HCT116 (cell line): Measurements from ENCODE around the gene CCKAR. TPM values are rescaled to one million over a fixed set of nuclear protein-coding genes. Genes with fewer than 3 reads are reported as not detected.
"Not testable (repeated sequence)": the region's sequence is repeated elsewhere in the genome, so short reads cannot be mapped to it uniquely, and the experiment has no call there.

ENCODE experiments used
- ATAC-seq: fragments of 200-7000 bp; cut with Tn5 transposase; 2 replicates; pipeline ENCODE4 v1.9.1; 2020; ENCODE audit warnings: mild to moderate bottlenecking, moderate library complexity
- BruUV-seq: library from RNA; stranded (reverse); fragments of 400-500 nt; replicated peaks from 2 replicates; lab custom pipeline; 2021; lab: Mats Ljungman, UMichigan
- CTCF ChIA-PET: fragments of 300-600 bp; sonication (Branson Sonifier 250); formaldehyde crosslinking; loops from one replicate; lab custom pipeline; 2021; ENCODE audit warnings: antibody characterized with exemption; lab: Charles Lee
- POLR2A ChIA-PET: fragments of 300-600, 350-600 bp; sonication (Branson Sonifier 250); formaldehyde crosslinking; loops from one replicate; lab custom pipeline; 2021; ENCODE audit warnings: antibody characterized with exemption; lab: Charles Lee
- RAD21 ChIA-PET, 2 experiments: fragments of 300-600 bp; sonication (Branson Sonifier 250); formaldehyde crosslinking; loops; one replicate each; lab custom pipeline; 2023; ENCODE audit warnings: low total read pairs in 2 of 2; ENCODE audit not compliant: uncharacterized antibody in 2 of 2, unreplicated experiment in 2 of 2, low non-redundant PET in 1 of 2; lab: Charles Lee
- DNase-seq: peaks from one replicate; pipeline ENCODE4 v3.0.0-alpha.2; 2010; ENCODE audit warnings: low read depth, low spot score
- H2AFZ ChIP-seq: fragments of 200-600 bp; shearing (Covaris generic), sonication (generic); 2 replicates; pipeline ENCODE4 v1.6.1; 2017; ENCODE audit warnings: low read depth, mixed run types, mixed read lengths, antibody characterized with exemption, low read length; ENCODE audit not compliant: poor library complexity, severe bottlenecking
- H3K27ac ChIP-seq: 2 replicates; pipeline ENCODE4 v1.5.1; 2012; ENCODE audit warnings: low read depth, low read length
- H3K27me3 ChIP-seq: fragments of 200-600 bp; sonication (generic); 2 replicates; pipeline ENCODE4 v1.6.1; 2016; ENCODE audit warnings: mixed run types, low read length, mixed read lengths; ENCODE audit not compliant: insufficient read depth
- H3K36me3 ChIP-seq, 2 experiments: fragments of 200-500 bp in 1 of 2; fragments of 200-600 bp in 1 of 2; sonication (Bioruptor generic) in 1 of 2; sonication (generic) in 1 of 2; 2 replicates each; pipeline versions ENCODE4 v1.5.1 to v1.6.1; 2014 to 2016; ENCODE audit warnings: low read length in 2 of 2, inconsistent platforms in 1 of 2, mixed read lengths in 1 of 2, mixed run types in 1 of 2; ENCODE audit not compliant: insufficient read depth in 2 of 2, control insufficient read depth in 1 of 2
- H3K4me1 ChIP-seq, 2 experiments: fragments of 200-600 bp in 1 of 2; sonication (generic) in 1 of 2; 2 replicates each; pipeline versions ENCODE4 v1.5.1 to v1.6.1; 2012 to 2017; ENCODE audit warnings: low read length in 2 of 2, inconsistent platforms in 1 of 2, mild to moderate bottlenecking in 1 of 2, mixed read lengths in 1 of 2, mixed run types in 1 of 2, moderate library complexity in 1 of 2; ENCODE audit not compliant: insufficient read depth in 2 of 2, control insufficient read depth in 1 of 2
- H3K4me2 ChIP-seq: fragments of 200-600 bp; sonication (generic); 2 replicates; pipeline ENCODE4 v1.6.1; 2017; ENCODE audit warnings: mixed run types, low read length, mixed read lengths
- H3K4me3 ChIP-seq, 2 experiments: fragments of 200-600 bp in 1 of 2; sonication (generic) in 1 of 2; replicated peaks in 1 of 2; 2 replicates each; pipeline ENCODE4 v1.5.1; 2011 to 2016; ENCODE audit warnings: low read length in 2 of 2, control low read depth in 1 of 2, low read depth in 1 of 2, mild to moderate bottlenecking in 1 of 2, mixed read lengths in 1 of 2, mixed run types in 1 of 2
- H3K79me2 ChIP-seq: fragments of 200-600 bp; sonication (generic); 2 replicates; pipeline ENCODE4 v1.6.1; 2017; ENCODE audit warnings: mild to moderate bottlenecking, mixed run types, low read length, moderate library complexity, mixed read lengths; ENCODE audit not compliant: insufficient read depth
- H3K9ac ChIP-seq: fragments of 200-600 bp; sonication (generic); 2 replicates; pipeline ENCODE4 v1.6.1; 2016; ENCODE audit warnings: low read length, mixed read lengths
- H3K9me2 ChIP-seq: fragments of 200-600 bp; sonication (generic), shearing (Covaris generic); 2 replicates; pipeline ENCODE4 v1.6.1; 2017; ENCODE audit warnings: mixed run types, mild to moderate bottlenecking, moderate library complexity; ENCODE audit not compliant: insufficient read depth
- H3K9me3 ChIP-seq, 2 experiments: fragments of 200-500 bp in 1 of 2; fragments of 200-600 bp in 1 of 2; sonication (Bioruptor generic) in 1 of 2; sonication (generic) in 1 of 2; 2 replicates each; pipeline ENCODE4 v1.6.1; 2014 to 2017; ENCODE audit warnings: low read length in 2 of 2, mixed read lengths in 2 of 2, inconsistent platforms in 1 of 2, low read depth in 1 of 2, mild to moderate bottlenecking in 1 of 2, mixed run types in 1 of 2, moderate library complexity in 1 of 2; ENCODE audit not compliant: control insufficient read depth in 1 of 2, insufficient read depth in 1 of 2
- H4K20me1 ChIP-seq: fragments of 200-600 bp; sonication (generic), shearing (Covaris generic); 2 replicates; pipeline ENCODE4 v1.6.1; 2017; ENCODE audit warnings: mixed run types, mild to moderate bottlenecking, moderate library complexity; ENCODE audit not compliant: insufficient read depth
- ATF3 ChIP-seq: IDR thresholded peaks from 2 replicates; pipeline ENCODE4 v1.6.1; 2012
- CBX3 ChIP-seq: IDR thresholded peaks from 2 replicates; pipeline ENCODE4 v1.6.1; 2012; ENCODE audit warnings: low read depth
- CEBPB ChIP-seq: IDR thresholded peaks from 2 replicates; pipeline ENCODE4 v1.6.1; 2012; ENCODE audit warnings: low read depth
- ELF1 ChIP-seq: IDR thresholded peaks from 2 replicates; pipeline ENCODE4 v1.6.1; 2012; ENCODE audit warnings: low read depth, borderline replicate concordance
- EZH2 ChIP-seq: fragments of 200-600 bp; sonication (generic); IDR thresholded peaks from 2 replicates; pipeline ENCODE4 v1.6.1; 2017; ENCODE audit warnings: antibody characterized with exemption, mixed run types
- FOSL1 ChIP-seq: IDR thresholded peaks from 2 replicates; pipeline ENCODE4 v1.6.1; 2012; ENCODE audit warnings: low read depth
- JUND ChIP-seq: IDR thresholded peaks from 2 replicates; pipeline ENCODE4 v1.6.1; 2012
- POLR2AphosphoS5 ChIP-seq: IDR thresholded peaks from 2 replicates; pipeline ENCODE4 v1.6.1; 2011; ENCODE audit warnings: mild to moderate bottlenecking, low read depth, low read length, moderate library complexity
- RAD21 ChIP-seq: IDR thresholded peaks from 2 replicates; pipeline ENCODE4 v1.6.1; 2012; ENCODE audit warnings: low read depth, mild to moderate bottlenecking
- REST ChIP-seq: IDR thresholded peaks from 2 replicates; pipeline ENCODE4 v1.6.1; 2012; ENCODE audit warnings: low read depth
- SIN3A ChIP-seq: IDR thresholded peaks from 2 replicates; pipeline ENCODE4 v1.6.1; 2012; ENCODE audit warnings: low read depth
- SP1 ChIP-seq: IDR thresholded peaks from 2 replicates; pipeline ENCODE4 v1.6.1; 2012; ENCODE audit warnings: low read depth
- SRF ChIP-seq: IDR thresholded peaks from 2 replicates; pipeline ENCODE4 v1.6.1; 2012; ENCODE audit warnings: low read depth
- YY1 ChIP-seq: IDR thresholded peaks from 2 replicates; pipeline ENCODE4 v1.6.1; 2011; ENCODE audit warnings: low read length, low read depth, moderate library complexity, mild to moderate bottlenecking; ENCODE audit not compliant: insufficient replicate concordance; ENCODE audit errors: extremely low read depth
- ZBTB33 ChIP-seq: IDR thresholded peaks from 2 replicates; pipeline ENCODE4 v1.6.1; 2011; ENCODE audit warnings: mild to moderate bottlenecking, low read length, moderate library complexity; ENCODE audit not compliant: insufficient replicate concordance; ENCODE audit errors: extremely low read depth
- intact Hi-C: fragments of 100-400 bp; cut with micrococcal nuclease; formaldehyde crosslinking; loops from 2 replicates; pipeline ENCODE4 v1.10.0; 2022
- total RNA-seq: library from RNA; stranded (reverse); gene quantifications from one replicate; pipeline ENCODE4 v1.2.1, GENCODE V29; 2021; ENCODE audit not compliant: unreplicated experiment
- TF ChIP-seq, protein P1 (sequence below): IDR thresholded peaks from 2 replicates; pipeline ENCODE4 v1.6.1; 2012

The CCKAR gene
- total RNA-seq, 1 experiment from 2014 or later, result not detected

DNA sequence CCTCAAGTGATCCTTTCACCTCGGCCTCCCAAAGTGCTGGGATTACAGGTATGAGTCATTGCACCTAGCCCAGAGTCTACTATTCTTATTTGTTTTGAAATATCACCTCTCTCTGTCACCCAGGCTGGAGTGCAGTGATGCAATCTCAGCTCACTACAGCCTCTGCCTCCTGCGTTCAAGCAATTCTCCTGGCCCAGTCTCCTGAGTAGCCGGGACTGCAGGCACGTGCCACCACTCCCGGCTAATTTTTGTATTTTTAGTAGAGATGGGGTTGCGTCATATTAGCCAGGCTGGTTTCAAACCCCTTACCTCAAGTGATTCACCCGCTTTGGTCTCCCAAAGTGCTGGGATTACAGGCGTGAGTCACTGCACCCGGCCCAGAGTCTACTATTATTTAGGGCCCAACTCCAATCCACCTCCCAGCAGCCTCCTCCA is 10.3 kb upstream of the CCKAR start:
- H3K9me2 ChIP-seq, RAD21 ChIA-PET, H3K9ac ChIP-seq, H3K4me3 ChIP-seq, H4K20me1 ChIP-seq, H3K36me3 ChIP-seq, H3K9me3 ChIP-seq, BruUV-seq, H3K79me2 ChIP-seq, H3K27me3 ChIP-seq, POLR2A ChIA-PET, CTCF ChIA-PET: not testable (repeated sequence)
- peak overlapping the region; percentile 25 for H3K4me2 ChIP-seq
- peak overlapping the region; percentile 40 for H3K27ac ChIP-seq
- ATAC-seq, result peak; percentile 90
- H3K4me1 ChIP-seq, result peaks cover 14% of the 10 kb centered on the region in 2 experiments
- intact Hi-C loops, result loop anchor here (1.0 kb wide), 1 partner anchor 68 kb away; no protein-coding TSS in a partner anchor
- DNase-seq, result peak; percentile 55
- H2AFZ ChIP-seq, result peak overlapping the region; percentile 5
- TF ChIP-seq, protein P1, sequence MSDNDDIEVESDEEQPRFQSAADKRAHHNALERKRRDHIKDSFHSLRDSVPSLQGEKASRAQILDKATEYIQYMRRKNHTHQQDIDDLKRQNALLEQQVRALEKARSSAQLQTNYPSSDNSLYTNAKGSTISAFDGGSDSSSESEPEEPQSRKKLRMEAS, result peak; percentile 86
- peak; percentile 77 for TF ChIP-seq JUND
- peak; percentile 75 for TF ChIP-seq FOSL1
- peak; percentile 96 for TF ChIP-seq CEBPB
- 0 out of 2 replicates have a peak, but pooled peaks have one; percentile 6 for TF ChIP-seq RAD21
- peak; percentile 93 for TF ChIP-seq ATF3
- TF ChIP-seq SP1, result peak; percentile 70
- peak; percentile 91 for TF ChIP-seq CBX3
- peak; percentile 20; the same call in 1 of the 2 replicates for TF ChIP-seq POLR2AphosphoS5

DNA sequence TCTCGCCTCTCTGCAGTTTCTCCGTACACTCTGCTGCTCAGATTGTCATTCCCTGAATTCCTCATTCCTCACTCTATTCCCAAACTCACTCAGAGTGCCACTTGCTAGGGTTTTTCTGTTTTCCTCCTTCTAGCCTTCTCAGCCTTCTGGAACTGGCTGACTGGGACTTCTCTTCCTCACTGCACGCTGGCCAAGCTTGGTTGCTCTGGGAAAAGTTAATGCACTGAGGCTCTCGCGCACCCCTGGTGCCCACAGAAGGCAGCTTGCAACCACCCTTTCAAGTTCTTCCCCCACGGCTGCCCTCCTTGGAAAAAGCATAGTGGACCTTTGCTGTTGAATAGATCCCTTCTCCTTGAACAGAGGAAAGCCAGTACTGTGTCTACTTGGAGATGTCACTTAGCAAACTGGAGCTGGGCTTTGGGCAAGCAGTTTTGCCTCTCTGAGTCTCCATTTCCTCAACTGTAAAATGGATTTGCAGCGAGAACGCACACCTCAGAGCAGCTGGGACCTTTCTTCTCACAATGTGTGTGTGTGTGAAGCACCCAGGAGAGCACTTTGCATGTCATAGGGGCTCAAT is 6.0 kb upstream of the CCKAR start:
- ChIA-PET POLR2A (no interaction called here), CTCF (no interaction called here), RAD21 (no interaction called here)
- peaks cover 3 to 4% of the 10 kb centered on the region in 2 experiments; a peak in 2 of 4 replicates for H3K9me3 ChIP-seq
- H3K36me3 ChIP-seq, result 0 out of 4 replicates have a peak, but pooled peaks cover 0 to 3% of the 10 kb centered on the region in 2 experiments
- H3K9me2 ChIP-seq, result no peaks in the 10 kb centered on the region
- no peak overlapping the region for H3K9ac ChIP-seq
- H3K4me1 ChIP-seq, result peaks cover 14% of the 10 kb centered on the region in 2 experiments
- no peak overlapping the region for H2AFZ ChIP-seq
- no peaks in the 10 kb centered on the region; the same call in 1 of the 2 replicates for H3K27me3 ChIP-seq
- H4K20me1 ChIP-seq, result no peaks in the 10 kb centered on the region
- ATAC-seq (no peak), DNase-seq (no peak)
- intact Hi-C loops, result no loop called here
- no peak overlapping the region for H3K4me2 ChIP-seq
- no peak overlapping the region for H3K4me3 ChIP-seq
- no peaks in the 10 kb centered on the region for H3K79me2 ChIP-seq
- no peak overlapping the region for H3K27ac ChIP-seq
- BruUV-seq, result no TSS peak
- TF ChIP-seq ELF1 (no peak), CEBPB (no peak), SRF (no peak), EZH2 (no peak), ZBTB33 (no peak), REST (no peak), YY1 (no peak), SIN3A (no peak)
